Fibroblast of pulmonary artery (primary cell): ENCODE data around the gene TMEM213.
A peak's percentile ranks its signal among the peaks of the same experiment; 100 is the strongest.

Experiments
- DNase-seq: peaks from one replicate; pipeline ENCODE4 v3.0.0-alpha.2; 2010; ENCODE audit warnings: low read depth
- H3K4me3 ChIP-seq: replicated peaks from 2 replicates; pipeline ENCODE4 v1.5.1; 2011; ENCODE audit warnings: low read depth, mild to moderate bottlenecking, control low read depth, low read length, moderate library complexity
- TF ChIP-seq, protein P1 (sequence below): IDR thresholded peaks from 2 replicates; pipeline ENCODE4 v1.5.1; 2011; ENCODE audit warnings: mild to moderate bottlenecking, control low read depth, low read length, inconsistent platforms; ENCODE audit errors: missing control alignments

The TMEM213 gene

DNA sequence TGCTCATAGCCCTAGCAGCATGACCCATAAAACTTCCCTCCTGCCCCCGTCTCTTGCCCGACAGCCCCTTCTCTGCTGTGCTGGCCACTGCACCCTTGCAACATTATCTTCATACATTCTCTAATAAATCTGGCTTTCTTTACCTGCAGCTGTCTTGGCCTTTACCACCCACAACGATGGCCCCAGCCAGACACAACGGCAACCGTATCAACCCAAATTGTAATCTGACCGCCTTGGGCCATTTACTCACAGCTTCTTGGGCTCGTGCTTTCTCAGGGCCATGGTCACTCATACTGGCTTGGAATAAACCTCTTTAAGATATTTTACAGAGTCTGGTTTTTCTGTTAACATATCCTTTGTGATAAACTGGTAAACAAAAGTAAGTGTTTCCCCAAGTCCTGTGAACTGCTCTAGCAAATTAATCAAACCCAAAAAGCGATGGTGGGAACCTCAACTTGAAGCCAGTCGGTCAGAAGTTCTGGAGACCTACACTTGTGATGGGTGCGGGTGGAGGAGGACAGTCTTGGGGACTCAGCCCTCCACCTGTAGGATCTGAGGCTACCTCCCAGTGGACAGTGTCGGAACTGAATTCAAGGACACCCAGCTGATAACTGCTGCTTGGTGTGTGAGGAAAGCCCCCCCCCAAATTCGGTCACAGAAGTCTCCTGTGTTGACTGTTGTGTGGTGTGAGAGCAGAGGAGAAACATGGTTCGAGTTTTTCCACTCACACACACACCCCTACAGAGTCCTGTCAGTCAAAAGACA lies 87.8 kb downstream of the TMEM213 start:
- TF ChIP-seq, protein P1, sequence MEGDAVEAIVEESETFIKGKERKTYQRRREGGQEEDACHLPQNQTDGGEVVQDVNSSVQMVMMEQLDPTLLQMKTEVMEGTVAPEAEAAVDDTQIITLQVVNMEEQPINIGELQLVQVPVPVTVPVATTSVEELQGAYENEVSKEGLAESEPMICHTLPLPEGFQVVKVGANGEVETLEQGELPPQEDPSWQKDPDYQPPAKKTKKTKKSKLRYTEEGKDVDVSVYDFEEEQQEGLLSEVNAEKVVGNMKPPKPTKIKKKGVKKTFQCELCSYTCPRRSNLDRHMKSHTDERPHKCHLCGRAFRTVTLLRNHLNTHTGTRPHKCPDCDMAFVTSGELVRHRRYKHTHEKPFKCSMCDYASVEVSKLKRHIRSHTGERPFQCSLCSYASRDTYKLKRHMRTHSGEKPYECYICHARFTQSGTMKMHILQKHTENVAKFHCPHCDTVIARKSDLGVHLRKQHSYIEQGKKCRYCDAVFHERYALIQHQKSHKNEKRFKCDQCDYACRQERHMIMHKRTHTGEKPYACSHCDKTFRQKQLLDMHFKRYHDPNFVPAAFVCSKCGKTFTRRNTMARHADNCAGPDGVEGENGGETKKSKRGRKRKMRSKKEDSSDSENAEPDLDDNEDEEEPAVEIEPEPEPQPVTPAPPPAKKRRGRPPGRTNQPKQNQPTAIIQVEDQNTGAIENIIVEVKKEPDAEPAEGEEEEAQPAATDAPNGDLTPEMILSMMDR, result no peak
- DNase-seq, result no peak
- H3K4me3 ChIP-seq, result no peak overlapping the region

DNA sequence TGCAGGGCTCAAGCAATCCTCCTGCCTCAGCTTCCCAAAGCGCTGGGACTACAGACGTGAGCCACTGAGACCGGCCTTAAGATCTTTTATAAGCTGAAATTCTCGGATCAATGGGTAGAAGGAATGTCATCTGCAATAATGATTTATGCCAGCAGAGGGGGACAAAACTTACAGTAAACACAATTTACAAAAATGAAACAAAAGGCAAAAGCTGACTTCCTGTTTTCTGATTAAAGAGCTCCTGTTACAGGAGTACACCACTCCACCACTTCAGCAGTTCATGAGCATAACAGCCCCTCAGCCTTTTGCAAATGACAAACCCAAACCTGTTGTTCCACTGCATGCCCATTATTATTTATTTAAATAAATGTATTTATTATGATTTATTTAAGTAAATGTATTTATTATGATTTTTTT lies 88.7 kb downstream of the TMEM213 start:
- H3K4me3 ChIP-seq, result no peak overlapping the region
- TF ChIP-seq, protein P1, result peak; percentile 61
- DNase-seq, result peak; percentile 85

DNA sequence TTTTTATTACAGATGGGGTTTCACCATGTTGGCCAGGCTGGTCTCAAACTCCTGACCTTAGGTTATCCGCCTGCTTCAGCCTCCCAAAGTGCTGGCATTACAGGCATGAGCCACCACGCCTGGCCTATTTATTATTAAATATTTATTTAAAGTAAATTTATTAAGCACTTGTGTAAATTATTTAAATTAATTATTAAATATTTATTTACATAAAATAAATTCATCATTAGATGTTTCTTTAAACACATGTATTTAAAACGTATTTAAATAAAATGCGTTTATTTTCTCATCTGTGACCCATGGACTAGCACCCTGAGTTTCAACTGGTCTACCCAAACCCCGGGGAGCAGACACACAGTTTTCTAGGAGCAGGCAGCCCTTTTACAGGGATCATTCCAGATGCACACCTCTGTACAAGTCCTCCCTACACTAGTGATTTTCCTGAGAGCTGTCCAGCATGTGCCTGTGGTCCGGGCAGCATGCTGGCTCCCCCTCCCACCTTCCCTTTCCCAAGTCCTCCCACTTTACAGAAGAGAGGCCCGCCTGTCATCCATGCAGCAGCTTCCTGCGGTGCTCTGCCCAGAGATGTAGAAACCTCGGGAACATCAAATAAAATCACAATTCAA lies 89.4 kb downstream of the TMEM213 start:
- TF ChIP-seq, protein P1, result no peak
- no peak for DNase-seq
- no peak overlapping the region for H3K4me3 ChIP-seq
